ENCODE measurements around the gene ODF4. TPM values are rescaled to one million over a fixed set of nuclear protein-coding genes. Genes with fewer than 3 reads are reported as not detected.

Gene ODF4
- total and polyA plus RNA-seq, 2 of the 4 experiments (the other 2 are of a cell fraction), result not detected

- in situ Hi-C loops (cut with MboI; ENCODE audit: low sequenced_read_pairs), result no loop called here
- dilution Hi-C loops (cut with HindIII; ENCODE audit: low sequenced_read_pairs, unreplicated experiment), result no loop called here
- H3K14ac ChIP-seq (replicated peaks; ENCODE audit: low read depth, low read length), result no peak overlapping the region
- no peak overlapping the region for H3K4ac ChIP-seq (ENCODE audit: low read depth, low read length)
- no peak overlapping the region for H3K9ac ChIP-seq (ENCODE audit: low read depth, low read length)
- H3K9me3 ChIP-seq (ENCODE audit: control insufficient read depth, insufficient read depth, low read length), result no peaks in the 10 kb centered on the region
- no peak overlapping the region for H2AK9ac ChIP-seq (replicated peaks; ENCODE audit: low read depth, low read length, poor library complexity)
- CTCF ChIA-PET, result interaction anchor here (0.6 kb wide), 1 partner anchor 42 kb away, joined by 3 read pairs; no protein-coding TSS in a partner anchor
- intact Hi-C loops (cut with micrococcal nuclease), result no loop called here
- no peak for TF ChIP-seq RFX5 (IDR thresholded peaks at IDR 0.05; ENCODE audit: low read depth, low read length)
- no peak for TF ChIP-seq NFE2L2 (IDR thresholded peaks at IDR 0.05; ENCODE audit: low read depth, low read length)
- no peak for TF ChIP-seq MAFK (IDR thresholded peaks at IDR 0.05; ENCODE audit: low read depth, low read length)
- TF ChIP-seq BHLHE40 (IDR thresholded peaks at IDR 0.05; ENCODE audit: low read depth, low read length), result no peak
- TF ChIP-seq POLR2A (IDR thresholded peaks at IDR 0.05; ENCODE audit: low read depth, low read length), result no peak
- no peak for TF ChIP-seq RAD21 (IDR thresholded peaks at IDR 0.05; ENCODE audit: low read length)
- no peak for TF ChIP-seq SMC3 (IDR thresholded peaks at IDR 0.05; ENCODE audit: low read depth, low read length)
- no peak for TF ChIP-seq ELK1 (IDR thresholded peaks at IDR 0.05; ENCODE audit: borderline replicate concordance, low read depth, low read length)
- TF ChIP-seq MAZ (IDR thresholded peaks at IDR 0.05; ENCODE audit: borderline replicate concordance, low read depth, low read length), result no peak
- no peak for TF ChIP-seq CTCF (conservative IDR thresholded peaks at IDR 0.05; ENCODE audit: low read depth, low read length)
- no peak for TF ChIP-seq RCOR1 (IDR thresholded peaks at IDR 0.05; ENCODE audit: insufficient replicate concordance, low read length)
- TF ChIP-seq MXI1 (IDR thresholded peaks at IDR 0.05; ENCODE audit: borderline replicate concordance, low read depth, low read length), result no peak
- TF ChIP-seq USF2 (IDR thresholded peaks at IDR 0.05; ENCODE audit: low read depth, low read length), result no peak
- TF ChIP-seq CEBPB (IDR thresholded peaks at IDR 0.05; ENCODE audit: low read depth, low read length), result no peak
- no peak for TF ChIP-seq FOS (IDR thresholded peaks at IDR 0.05; ENCODE audit: low read depth, low read length)
- TF ChIP-seq CHD1 (IDR thresholded peaks at IDR 0.05; ENCODE audit: low read depth, low read length), result no peak
- no peaks in the 10 kb centered on the region; the same call in 1 of the 2 replicates for H4K20me1 ChIP-seq (ENCODE audit: insufficient read depth, low read length)
- no peak overlapping the region for H3K23ac ChIP-seq (ENCODE audit: low read depth, low read length)
- no peak for ATAC-seq (ENCODE audit: low read depth)
- H3K36me3 ChIP-seq (ENCODE audit: control insufficient read depth, insufficient read depth, low read length), result peaks cover 15% of the 10 kb centered on the region
- H3K79me1 ChIP-seq (ENCODE audit: low read depth in 1 of 2, low read length in 2 of 2), result peaks cover 5 to 13% of the 10 kb centered on the region in 2 experiments
- H3K56ac ChIP-seq (ENCODE audit: extremely low read depth, insufficient read depth, low read length), result no peak overlapping the region
- H3K4me3 ChIP-seq (ENCODE audit: insufficient read depth, low read depth, low read length), result no peak overlapping the region
- H2AK5ac ChIP-seq (ENCODE audit: low read depth, low read length), result no peak overlapping the region
- H3K27ac ChIP-seq (ENCODE audit: insufficient read depth, low read length), result no peak overlapping the region
- no peak overlapping the region for H2BK15ac ChIP-seq (ENCODE audit: low read depth, low read length)
- H4K8ac ChIP-seq (ENCODE audit: low read depth in 2 of 2, low read length in 2 of 2), result no peak overlapping the region
- H4K5ac ChIP-seq (ENCODE audit: low read depth, low read length), result no peak overlapping the region
- H3K4me2 ChIP-seq (ENCODE audit: low read depth, low read length), result no peak overlapping the region
- H3K18ac ChIP-seq (ENCODE audit: low read depth, low read length), result no peak overlapping the region
- no peak overlapping the region for H2BK120ac ChIP-seq (ENCODE audit: low read depth, low read length)
- peaks cover 17% of the 10 kb centered on the region for H3K4me1 ChIP-seq (ENCODE audit: control insufficient read depth, insufficient read depth, low read length)
- no TSS peak for BruUV-seq (replicated peaks)
- H2AFZ ChIP-seq (replicated peaks; ENCODE audit: low read length, poor library complexity), result no peak overlapping the region
- peaks cover 16% of the 10 kb centered on the region for H3K9me1 ChIP-seq (ENCODE audit: insufficient read depth, low read length)
- H3K27me3 ChIP-seq (ENCODE audit: control insufficient read depth, insufficient read depth, low read length), result no peaks in the 10 kb centered on the region
- no peak overlapping the region for H4K91ac ChIP-seq (ENCODE audit: insufficient read depth, low read depth, low read length)
- no peak for DNase-seq
- POLR2A ChIA-PET (ENCODE audit: unreplicated experiment), result no interaction called here
- no peak overlapping the region for H2BK20ac ChIP-seq (ENCODE audit: low read depth, low read length)
- no CpG with 5 or more reads among the region's 3 CpGs for WGBS, 2 experiments (ENCODE audit: extremely low coverage in 2 of 2, insufficient read length in 1 of 2)
- no peak overlapping the region for H2BK5ac ChIP-seq (ENCODE audit: low read depth, low read length, poor library complexity, severe bottlenecking)
Observed at GRCh38 chr17:8368193-8368592, 28.6 kb downstream of the ODF4 start.
